Peyer's patch (tissue), 4 donors: ENCODE measurements around the gene ZBTB16.

Experiments used
- POLR2A ChIP-seq, 2 donors: fragments of 450-650 bp; IDR thresholded peaks; one replicate each; pipeline ENCODE4 v1.5.1; 2017; ENCODE audit warnings: antibody characterized with exemption in 2 of 2, mild to moderate bottlenecking in 2 of 2, moderate library complexity in 2 of 2
- TF ChIP-seq, protein P1 (sequence below), 6 experiments: fragments of 450-650 bp in 4 of 6; fragments of 200-600 bp in 2 of 6; sonication (generic) in 1 of 6; IDR thresholded peaks; one replicate each; pipeline ENCODE4 v1.5.1; 2017 to 2019; ENCODE audit warnings: antibody characterized with exemption in 6 of 6, mild to moderate bottlenecking in 3 of 6, moderate library complexity in 1 of 6

DNA sequence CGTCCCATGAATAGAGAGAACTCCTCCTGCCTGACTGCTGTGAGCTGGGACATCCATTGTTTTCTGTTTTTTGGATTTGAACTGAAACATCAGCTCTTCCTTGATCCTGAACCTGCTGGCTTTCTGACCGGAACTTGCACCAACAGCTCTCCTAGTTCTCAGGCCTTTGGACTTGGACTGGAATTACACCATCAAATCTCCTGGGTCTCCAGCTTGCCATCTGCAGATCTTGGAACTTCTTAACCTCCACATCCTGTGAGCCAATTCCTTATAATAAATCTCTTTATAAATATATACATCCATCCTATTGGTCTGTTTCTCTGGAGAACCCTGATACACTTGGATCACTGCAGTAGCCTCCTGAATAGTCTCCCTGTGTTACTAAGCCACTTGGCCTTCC is 42.5 kb upstream of the ZBTB16 start:
- TF ChIP-seq, protein P1, sequence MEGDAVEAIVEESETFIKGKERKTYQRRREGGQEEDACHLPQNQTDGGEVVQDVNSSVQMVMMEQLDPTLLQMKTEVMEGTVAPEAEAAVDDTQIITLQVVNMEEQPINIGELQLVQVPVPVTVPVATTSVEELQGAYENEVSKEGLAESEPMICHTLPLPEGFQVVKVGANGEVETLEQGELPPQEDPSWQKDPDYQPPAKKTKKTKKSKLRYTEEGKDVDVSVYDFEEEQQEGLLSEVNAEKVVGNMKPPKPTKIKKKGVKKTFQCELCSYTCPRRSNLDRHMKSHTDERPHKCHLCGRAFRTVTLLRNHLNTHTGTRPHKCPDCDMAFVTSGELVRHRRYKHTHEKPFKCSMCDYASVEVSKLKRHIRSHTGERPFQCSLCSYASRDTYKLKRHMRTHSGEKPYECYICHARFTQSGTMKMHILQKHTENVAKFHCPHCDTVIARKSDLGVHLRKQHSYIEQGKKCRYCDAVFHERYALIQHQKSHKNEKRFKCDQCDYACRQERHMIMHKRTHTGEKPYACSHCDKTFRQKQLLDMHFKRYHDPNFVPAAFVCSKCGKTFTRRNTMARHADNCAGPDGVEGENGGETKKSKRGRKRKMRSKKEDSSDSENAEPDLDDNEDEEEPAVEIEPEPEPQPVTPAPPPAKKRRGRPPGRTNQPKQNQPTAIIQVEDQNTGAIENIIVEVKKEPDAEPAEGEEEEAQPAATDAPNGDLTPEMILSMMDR (IDR thresholded peaks at IDR 0.05): no peak
- no peak for TF ChIP-seq POLR2A (IDR thresholded peaks at IDR 0.05)
